Trophoblast cell (in vitro differentiated cells and primary cell): Measurements from ENCODE around the gene CUX1.
A peak's percentile ranks its signal among the peaks of the same experiment; 100 is the strongest.

ENCODE experiments used
- DNase-seq, 2 donors: peaks; one replicate each; pipeline ENCODE4 v3.0.0-alpha.2; 2016
- H2AFZ ChIP-seq: 2 replicates; pipeline ENCODE4 v1.6.1; 2013; ENCODE audit warnings: low read length, moderate library complexity, mild to moderate bottlenecking; ENCODE audit not compliant: insufficient read depth, poor library complexity
- H2AK5ac ChIP-seq: 2 replicates; pipeline ENCODE4 v1.6.1; 2013; ENCODE audit warnings: mild to moderate bottlenecking, low read length
- H2BK120ac ChIP-seq: 2 replicates; pipeline ENCODE4 v1.6.1; 2013; ENCODE audit warnings: low read length, mild to moderate bottlenecking, moderate library complexity; ENCODE audit not compliant: insufficient read depth, poor library complexity
- H2BK12ac ChIP-seq: 2 replicates; pipeline ENCODE4 v1.6.1; 2013; ENCODE audit warnings: mild to moderate bottlenecking, low read length, moderate library complexity
- H2BK5ac ChIP-seq: 2 replicates; pipeline ENCODE4 v1.6.1; 2013; ENCODE audit warnings: low read length, low read depth, moderate library complexity, mild to moderate bottlenecking; ENCODE audit not compliant: poor library complexity
- H3K14ac ChIP-seq: 2 replicates; pipeline ENCODE4 v1.6.1; 2013; ENCODE audit warnings: mild to moderate bottlenecking, low read length
- H3K18ac ChIP-seq: 2 replicates; pipeline ENCODE4 v1.6.1; 2013; ENCODE audit warnings: mild to moderate bottlenecking, low read length
- H3K23ac ChIP-seq: 2 replicates; pipeline ENCODE4 v1.6.1; 2013; ENCODE audit warnings: low read length
- H3K27ac ChIP-seq: 2 replicates; pipeline ENCODE4 v1.5.1; 2013; ENCODE audit warnings: low read depth, mild to moderate bottlenecking, inconsistent platforms, low read length, moderate library complexity
- H3K27me3 ChIP-seq: 2 replicates; pipeline ENCODE4 v1.6.1; 2013; ENCODE audit warnings: inconsistent platforms, mild to moderate bottlenecking, low read length, moderate library complexity; ENCODE audit not compliant: insufficient read depth
- H3K36me3 ChIP-seq, 2 experiments: 1 replicate in 1 of 2; 2 replicates in 1 of 2; pipeline ENCODE4 v1.6.1; 2013; ENCODE audit warnings: low read length in 2 of 2, mild to moderate bottlenecking in 2 of 2, moderate library complexity in 1 of 2; ENCODE audit not compliant: insufficient read depth in 2 of 2, control insufficient read depth in 1 of 2
- H3K4ac ChIP-seq: 2 replicates; pipeline ENCODE4 v1.6.1; 2013; ENCODE audit warnings: low read depth, mild to moderate bottlenecking, low read length, moderate library complexity
- H3K4me1 ChIP-seq, 2 experiments: 1 replicate in 1 of 2; 2 replicates in 1 of 2; pipeline ENCODE4 v1.6.1; 2013; ENCODE audit warnings: low read length in 2 of 2, mild to moderate bottlenecking in 2 of 2, moderate library complexity in 1 of 2; ENCODE audit not compliant: insufficient read depth in 2 of 2, control insufficient read depth in 1 of 2
- H3K4me2 ChIP-seq: 2 replicates; pipeline ENCODE4 v1.6.1; 2013; ENCODE audit warnings: inconsistent platforms, mild to moderate bottlenecking, low read length, moderate library complexity
- H3K4me3 ChIP-seq: 2 replicates; pipeline ENCODE4 v1.5.1; 2013; ENCODE audit warnings: mild to moderate bottlenecking, low read depth, low read length, inconsistent platforms
- H3K79me1 ChIP-seq: one replicate; pipeline ENCODE4 v1.6.1; 2013; ENCODE audit warnings: low read length
- H3K79me2 ChIP-seq: 2 replicates; pipeline ENCODE4 v1.6.1; 2013; ENCODE audit warnings: low read length, mild to moderate bottlenecking; ENCODE audit not compliant: control insufficient read depth, insufficient read depth, poor library complexity
- H3K9ac ChIP-seq: 2 replicates; pipeline ENCODE4 v1.6.1; 2013; ENCODE audit warnings: mild to moderate bottlenecking, low read length
- H3K9me3 ChIP-seq: 2 replicates; pipeline ENCODE4 v1.6.1; 2013; ENCODE audit warnings: low read depth, mild to moderate bottlenecking, control low read depth, inconsistent platforms, low read length; ENCODE audit not compliant: insufficient read depth
- H4K12ac ChIP-seq: 2 replicates; pipeline ENCODE4 v1.6.1; 2013; ENCODE audit warnings: low read depth, mild to moderate bottlenecking, low read length, moderate library complexity
- H4K8ac ChIP-seq: 2 replicates; pipeline ENCODE4 v1.6.1; 2013; ENCODE audit warnings: low read depth, mild to moderate bottlenecking, low read length, moderate library complexity
- H4K91ac ChIP-seq: one replicate; pipeline ENCODE4 v1.6.1; 2013; ENCODE audit warnings: low read depth, mild to moderate bottlenecking, low read length, moderate library complexity
- WGBS: extraction: QIAGEN DNeasy Blood & Tissue Kit; methylation state at CpG from one replicate; pipeline ENCODE4 v1.1.7; 2013; ENCODE audit warnings: missing lambda C conversion rate; ENCODE audit not compliant: insufficient read length, insufficient coverage; ENCODE audit errors: extremely low coverage; 5-methylcytosine and 5-hydroxymethylcytosine counted together

CUX1 gene

GRCh38 chr7:102115931-102116330 lies 298.5 kb downstream of the CUX1 start:
- Histone ChIP-seq H2BK12ac (no peak overlapping the region), H3K14ac (no peak overlapping the region), H3K27me3 (no peaks in the 10 kb centered on the region), H4K8ac (no peak overlapping the region), H3K4me3 (no peak overlapping the region), H2BK5ac (no peak overlapping the region), H3K79me1 (peaks cover 9% of the 10 kb centered on the region), H3K9ac (no peak overlapping the region), H4K12ac (no peak overlapping the region), H3K23ac (no peak overlapping the region), H3K18ac (no peak overlapping the region), H3K36me3 (peaks cover 30 to 37% of the 10 kb centered on the region in 2 experiments), H2AK5ac (no peak overlapping the region), H3K9me3 (no peaks in the 10 kb centered on the region), H4K91ac (no peak overlapping the region), H2BK120ac (no peak overlapping the region), H3K27ac (no peak overlapping the region), H3K79me2 (no peaks in the 10 kb centered on the region), H2AFZ (no peak overlapping the region), H3K4ac (no peak overlapping the region), H3K4me1 (peaks cover 18 to 22% of the 10 kb centered on the region in 2 experiments), H3K4me2 (no peak overlapping the region)
- WGBS = no CpG with 5 or more reads among the region's 15 CpGs
- no peak for DNase-seq

GRCh38 chr7:102117743-102118142 lies 300.3 kb downstream of the CUX1 start:
- no peak overlapping the region for H3K4ac ChIP-seq
- no CpG with 5 or more reads among the region's 6 CpGs for WGBS
- no peaks in the 10 kb centered on the region for H3K9me3 ChIP-seq
- no peak for DNase-seq
- H3K79me2 ChIP-seq = no peaks in the 10 kb centered on the region
- H2BK5ac ChIP-seq = peak overlapping the region; percentile 23
- peaks cover 27 to 28% of the 10 kb centered on the region in 2 experiments for H3K4me1 ChIP-seq
- peak overlapping the region; percentile 37 for H4K91ac ChIP-seq
- H3K23ac ChIP-seq = no peak overlapping the region
- H2BK12ac ChIP-seq = peak overlapping the region; percentile 51
- no peak overlapping the region for H4K12ac ChIP-seq
- no peak overlapping the region for H3K9ac ChIP-seq
- no peak overlapping the region for H4K8ac ChIP-seq
- no peak overlapping the region for H3K4me2 ChIP-seq
- H3K36me3 ChIP-seq = peaks cover 25 to 31% of the 10 kb centered on the region in 2 experiments
- H2AFZ ChIP-seq = no peak overlapping the region
- peak overlapping the region; percentile 46 for H3K27ac ChIP-seq
- no peaks in the 10 kb centered on the region for H3K27me3 ChIP-seq
- no peak overlapping the region for H2BK120ac ChIP-seq
- peak overlapping the region; percentile 18 for H3K14ac ChIP-seq
- H3K18ac ChIP-seq = no peak overlapping the region
- no peak overlapping the region for H3K4me3 ChIP-seq
- no peak overlapping the region for H2AK5ac ChIP-seq
- H3K79me1 ChIP-seq = peaks cover 13% of the 10 kb centered on the region

- DNase-seq = no peak
- Histone ChIP-seq H3K23ac (peak overlapping the region; percentile 25), H3K18ac (no peak overlapping the region), H3K27me3 (no peaks in the 10 kb centered on the region), H2AFZ (no peak overlapping the region), H4K8ac (no peak overlapping the region), H2AK5ac (peak overlapping the region; percentile 53), H2BK5ac (no peak overlapping the region), H3K4ac (no peak overlapping the region), H3K79me2 (no peaks in the 10 kb centered on the region), H3K14ac (peak overlapping the region; percentile 33), H3K9me3 (no peaks in the 10 kb centered on the region), H3K4me2 (no peak overlapping the region), H3K36me3 (peaks cover 16 to 28% of the 10 kb centered on the region in 2 experiments), H3K79me1 (peaks cover 13% of the 10 kb centered on the region), H3K4me1 (peaks cover 28% of the 10 kb centered on the region in 2 experiments), H4K91ac (peak overlapping the region; percentile 4), H3K4me3 (no peak overlapping the region), H2BK120ac (no peak overlapping the region), H3K9ac (no peak overlapping the region), H3K27ac (no peak overlapping the region), H4K12ac (no peak overlapping the region), H2BK12ac (peak overlapping the region; percentile 69)
- WGBS = no CpG with 5 or more reads among the region's 14 CpGs
These were observed 301.8 kb downstream of the CUX1 start for GRCh38 chr7:102119213-102119651.

GRCh38 chr7:102119925-102120324 lies 302.5 kb downstream of the CUX1 start:
- Histone ChIP-seq H2BK12ac (no peak overlapping the region), H3K4ac (no peak overlapping the region), H3K4me1 (peaks cover 29 to 30% of the 10 kb centered on the region in 2 experiments), H3K9me3 (no peaks in the 10 kb centered on the region), H3K4me2 (no peak overlapping the region), H2BK5ac (no peak overlapping the region), H3K23ac (no peak overlapping the region), H3K79me2 (no peaks in the 10 kb centered on the region), H4K91ac (no peak overlapping the region), H3K79me1 (peaks cover 15% of the 10 kb centered on the region), H3K9ac (peak overlapping the region; percentile 11), H4K12ac (no peak overlapping the region), H3K36me3 (peaks cover 17 to 25% of the 10 kb centered on the region in 2 experiments), H3K27ac (no peak overlapping the region), H3K4me3 (no peak overlapping the region), H4K8ac (no peak overlapping the region), H3K18ac (no peak overlapping the region), H2AK5ac (no peak overlapping the region), H3K27me3 (no peaks in the 10 kb centered on the region), H3K14ac (no peak overlapping the region), H2AFZ (no peak overlapping the region), H2BK120ac (no peak overlapping the region)
- no CpG with 5 or more reads among the region's 7 CpGs for WGBS
- DNase-seq = peak in 1 of 2 donors; percentile 39
